Islet precursor cell (in vitro differentiated cells): Measurements from ENCODE around the gene RASEF.
"Not testable (repeated sequence)": the region's sequence is repeated elsewhere in the genome, so short reads cannot be mapped to it uniquely, and the experiment has no call there.

ENCODE experiments used
- DNase-seq: peaks from one replicate; pipeline ENCODE4 v3.0.0-alpha.2; 2018

RASEF gene

DNA sequence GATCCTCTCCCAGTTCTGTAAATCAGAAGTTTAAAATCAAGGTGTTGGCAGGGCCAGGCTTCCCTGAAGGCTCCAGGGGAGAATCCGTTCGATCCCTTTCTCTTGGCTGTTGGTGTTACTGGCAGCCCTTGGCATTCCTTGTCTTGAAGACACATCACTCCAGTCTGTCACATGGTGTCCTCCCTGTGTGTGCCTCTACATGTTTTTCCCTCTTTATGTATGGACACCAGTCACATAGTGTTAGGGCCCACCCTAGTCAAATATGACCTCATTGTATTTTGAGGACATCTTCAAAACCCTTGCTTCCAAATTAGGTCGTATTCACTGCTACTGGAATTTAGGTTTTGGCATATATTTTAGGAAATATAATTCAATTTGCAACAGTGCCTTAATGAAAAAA is 94.6 kb downstream of the RASEF start:
- no peak for DNase-seq

GRCh38 chr9:82961504-82962125 is 101.3 kb downstream of the RASEF start:
- peak; percentile 80 for DNase-seq

DNA sequence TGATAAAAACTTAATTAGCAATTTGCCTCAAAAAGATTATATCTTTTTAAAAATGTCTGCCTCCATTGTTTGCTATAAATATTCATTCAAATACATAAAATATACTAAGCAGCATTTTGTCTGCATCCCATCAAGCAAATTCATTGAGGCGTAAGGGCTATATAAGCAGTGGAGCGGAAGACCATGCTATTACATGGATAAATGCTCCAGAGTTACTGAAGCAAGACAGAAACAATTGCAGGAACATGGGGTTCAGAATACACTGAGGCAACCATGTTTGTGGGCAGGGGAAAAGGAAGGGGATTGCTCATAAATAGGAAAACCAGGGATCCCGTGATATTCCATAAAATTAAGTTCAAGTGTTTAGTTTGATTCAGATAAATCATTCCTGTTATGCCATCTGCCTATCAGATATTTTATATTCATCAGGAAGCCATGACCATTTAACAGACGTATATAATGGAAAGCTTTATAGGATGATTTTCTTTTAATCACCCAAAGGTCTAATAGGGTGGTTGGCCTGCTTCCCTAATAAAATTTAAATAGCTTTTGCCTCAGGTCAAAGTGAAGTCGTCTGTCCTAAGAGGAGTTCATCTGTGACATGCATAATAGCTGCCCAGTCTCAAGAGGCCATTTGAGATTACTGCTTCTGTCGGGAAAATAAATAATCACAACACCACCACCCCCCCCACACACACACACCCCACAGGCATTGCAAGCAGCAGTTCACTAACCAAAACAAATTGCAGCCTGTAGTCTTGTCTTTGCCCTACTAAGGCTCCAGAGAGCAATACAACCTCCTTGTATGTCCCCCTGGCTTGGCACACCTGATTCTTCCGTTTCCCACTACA is 105.2 kb downstream of the RASEF start:
- peak; percentile 59 for DNase-seq

DNA sequence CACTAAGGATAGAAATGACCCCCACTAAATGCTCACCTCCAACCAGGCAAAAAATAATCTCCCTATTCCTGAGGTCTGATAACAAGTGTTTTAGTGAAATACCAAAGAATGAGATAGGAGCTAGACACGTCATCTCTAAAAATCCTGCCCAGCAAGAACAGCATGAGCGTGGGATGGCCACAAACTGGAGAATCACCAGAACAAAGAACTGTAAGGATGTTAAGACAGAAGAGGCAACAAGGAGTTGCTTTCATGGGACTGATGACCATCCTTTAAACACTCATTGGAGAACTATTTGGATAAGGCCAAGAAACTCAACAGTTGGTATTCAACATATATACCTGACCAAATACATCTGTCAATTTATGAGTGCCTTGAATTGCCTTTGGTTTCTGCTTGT is 113.7 kb downstream of the RASEF start:
- DNase-seq: no peak

DNA sequence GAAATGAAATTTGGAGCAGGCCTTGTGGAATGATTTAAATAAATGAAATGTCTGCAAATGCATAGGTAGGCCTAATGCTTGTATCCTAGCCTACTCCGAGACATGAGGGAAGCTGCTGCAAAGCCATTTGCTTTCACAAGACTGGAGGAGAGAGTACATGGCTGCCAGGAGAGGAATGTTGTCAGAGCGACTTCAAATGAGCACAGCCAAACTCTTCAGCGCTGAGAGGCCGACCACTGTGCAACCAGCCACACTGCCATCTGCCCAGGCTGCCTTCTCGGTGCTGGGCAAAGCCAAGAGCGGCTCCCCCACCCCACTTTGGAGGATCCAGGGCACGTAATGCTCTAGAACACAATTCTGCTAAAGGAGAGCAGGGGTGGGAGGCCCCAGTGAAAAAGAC is 122.6 kb downstream of the RASEF start:
- no peak for DNase-seq

GRCh38 chr9:82939451-82939850 is 123.5 kb downstream of the RASEF start:
- no peak for DNase-seq

DNA sequence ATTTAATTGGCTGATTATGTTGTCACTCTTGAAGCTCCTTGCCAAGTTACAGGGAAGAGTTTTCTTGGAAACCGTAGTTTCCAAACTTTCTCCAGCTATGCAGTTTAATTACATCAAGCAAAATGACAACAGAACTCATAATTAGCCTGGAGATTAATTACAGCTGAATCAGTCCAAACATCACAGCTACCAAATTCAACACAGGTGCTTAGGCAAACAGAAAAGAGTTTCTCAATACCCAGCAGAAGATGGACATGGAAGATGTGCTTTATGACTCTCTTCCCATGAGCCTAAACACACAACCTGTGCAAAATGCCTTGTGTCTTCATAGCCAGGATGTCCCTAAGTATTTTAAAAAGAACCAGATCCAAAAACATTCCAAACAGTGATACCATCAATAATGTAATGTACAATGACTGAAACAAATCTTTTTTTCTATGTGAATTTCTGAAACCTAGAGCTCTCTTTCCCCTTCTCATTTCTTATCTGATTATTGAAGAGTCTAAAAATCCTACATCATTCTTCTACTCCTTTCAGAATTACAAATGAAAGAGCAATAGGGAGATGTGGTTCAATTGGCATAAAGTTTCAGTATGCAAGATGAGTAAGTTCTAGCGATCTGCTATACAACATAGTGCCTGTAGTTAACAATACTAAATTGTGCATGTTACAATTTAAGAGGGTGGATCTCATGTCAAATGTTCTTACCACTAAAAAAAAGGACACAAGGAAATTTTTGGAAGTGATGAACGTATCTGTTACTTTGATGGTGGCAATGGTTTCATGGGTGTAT is 124.3 kb downstream of the RASEF start:
- no peak for DNase-seq

- not testable (repeated sequence) for DNase-seq
Measured at GRCh38 chr9:82936561-82936960, 126.4 kb downstream of the RASEF start.

DNA sequence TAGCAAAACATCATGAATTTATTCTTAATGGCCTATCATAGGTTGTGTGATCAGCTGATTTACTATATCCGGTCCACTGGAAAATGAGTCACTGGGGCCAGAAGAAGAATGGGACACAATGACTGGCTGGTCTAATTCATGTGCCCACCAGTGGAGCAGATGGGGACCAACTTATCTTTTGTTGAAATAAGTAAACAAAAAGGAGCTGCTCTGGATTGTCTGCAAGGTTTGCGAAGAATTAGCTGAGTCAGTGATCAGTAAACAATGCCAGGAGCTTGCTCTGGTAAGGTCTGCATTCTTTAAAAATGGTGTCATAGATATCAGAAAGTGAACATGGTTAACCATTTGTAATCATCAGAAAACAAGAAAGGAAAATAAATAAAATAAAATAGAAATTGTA is 128.0 kb downstream of the RASEF start:
- DNase-seq: peak; percentile 82

- not testable (repeated sequence) for DNase-seq
Measured at GRCh38 chr9:82934025-82934424, 128.9 kb downstream of the RASEF start.

DNA sequence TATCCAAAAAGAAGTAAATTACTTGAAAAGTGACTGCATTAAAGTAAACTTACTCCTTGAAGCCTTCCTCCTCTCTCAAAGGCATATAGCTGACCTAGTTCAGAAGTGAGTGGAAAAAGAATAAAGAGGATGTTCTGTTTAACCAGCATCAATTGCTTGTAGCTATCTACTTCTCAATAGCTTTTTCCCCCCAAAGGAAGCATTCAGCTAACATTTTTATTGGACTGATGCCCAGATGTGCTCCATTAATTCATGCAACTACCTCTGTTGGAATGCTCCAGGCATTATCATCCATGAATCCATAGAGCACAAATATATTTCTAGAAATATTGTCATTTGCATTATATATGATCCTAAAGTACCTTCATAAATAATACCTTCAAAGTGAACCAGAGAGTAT is 132.8 kb downstream of the RASEF start:
- no peak for DNase-seq
